NCI-H1092 (cell line): ENCODE measurements around the gene PNMA6F.
"Not testable (repeated sequence)": the region's sequence is repeated elsewhere in the genome, so short reads cannot be mapped to it uniquely, and the experiment has no call there.

ENCODE experiments used
- DNase-seq: peaks from one replicate; lab custom pipeline; 2025; lab: John Stamatoyannopoulos, UW

PNMA6F gene

DNA sequence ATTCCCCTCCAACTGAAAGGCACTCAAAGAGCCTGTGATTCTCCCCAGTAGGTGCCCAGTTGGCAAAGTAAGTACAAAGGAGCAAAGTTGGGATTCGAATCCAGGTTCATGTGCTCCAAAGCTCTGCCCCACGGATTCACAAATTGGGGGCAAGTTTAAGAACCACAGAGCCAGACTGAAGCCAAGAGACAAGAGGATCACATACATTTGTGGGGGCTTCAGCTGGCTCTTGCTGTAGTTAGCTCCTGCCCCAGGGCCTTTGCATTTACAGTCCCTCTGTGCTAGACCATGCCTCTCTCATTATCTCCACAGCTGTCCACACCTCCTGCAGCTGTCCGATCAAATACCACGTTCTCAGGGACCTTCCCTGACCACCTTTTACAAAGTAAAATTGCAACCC lies 18.8 kb downstream of the PNMA6F start:
- no peak for DNase-seq

DNA sequence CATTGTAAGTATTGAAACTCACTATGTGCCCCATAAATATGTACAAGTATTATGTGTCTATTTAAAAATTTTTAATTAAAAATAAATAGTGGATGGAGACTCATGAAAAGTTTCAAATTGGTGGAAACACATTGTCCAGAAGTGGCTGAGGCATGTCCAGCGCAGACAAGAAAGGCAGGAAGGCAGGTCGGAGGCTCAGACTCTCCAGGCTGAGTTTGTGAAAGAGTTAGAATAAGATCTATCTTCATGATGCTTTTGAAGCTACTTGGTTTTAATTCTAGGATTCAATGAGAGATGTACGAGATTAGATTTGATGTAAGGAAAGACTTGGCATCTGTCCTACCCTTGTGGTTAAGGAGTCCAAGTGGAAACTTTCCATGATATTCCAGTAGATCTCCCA lies 19.8 kb downstream of the PNMA6F start:
- DNase-seq, result no peak

DNA sequence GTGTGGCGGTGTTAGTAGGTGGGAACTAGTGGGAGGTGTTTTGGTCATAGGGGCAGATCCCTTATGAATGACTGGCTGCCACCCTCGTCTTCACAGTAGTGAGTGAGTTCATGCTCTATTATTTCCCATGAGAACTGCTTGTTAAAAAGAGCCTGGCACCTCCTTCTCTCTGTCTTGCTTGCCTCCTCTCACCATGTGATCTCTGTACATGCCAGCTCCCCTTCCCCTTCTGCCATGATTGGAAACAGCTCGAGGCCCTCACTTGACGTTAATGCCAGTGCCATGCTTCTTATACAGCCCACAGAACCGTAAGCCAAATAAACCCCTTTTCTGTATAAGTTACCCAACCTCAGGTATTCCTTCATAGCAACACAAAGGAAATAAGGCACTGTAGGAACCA lies 21.7 kb downstream of the PNMA6F start:
- DNase-seq, result no peak

DNA sequence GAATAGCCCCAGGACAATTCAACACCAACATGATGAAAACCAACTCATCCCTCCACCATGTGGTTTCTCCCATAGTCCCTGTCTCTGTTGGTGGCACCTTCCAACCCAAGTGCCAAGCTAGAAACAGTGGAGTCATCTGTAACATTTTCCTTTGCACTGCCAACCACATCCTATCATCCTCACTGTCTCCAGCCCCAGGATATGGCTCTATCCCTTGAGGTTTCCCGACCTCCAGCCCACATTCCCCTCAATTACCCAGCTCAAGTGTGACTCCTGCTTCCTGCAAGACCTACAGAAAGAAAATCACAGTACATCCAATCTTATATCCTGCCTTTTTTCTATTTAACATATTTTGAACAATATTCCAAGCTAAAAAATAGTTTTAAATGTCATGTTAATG lies 24.2 kb downstream of the PNMA6F start:
- no peak for DNase-seq

DNA sequence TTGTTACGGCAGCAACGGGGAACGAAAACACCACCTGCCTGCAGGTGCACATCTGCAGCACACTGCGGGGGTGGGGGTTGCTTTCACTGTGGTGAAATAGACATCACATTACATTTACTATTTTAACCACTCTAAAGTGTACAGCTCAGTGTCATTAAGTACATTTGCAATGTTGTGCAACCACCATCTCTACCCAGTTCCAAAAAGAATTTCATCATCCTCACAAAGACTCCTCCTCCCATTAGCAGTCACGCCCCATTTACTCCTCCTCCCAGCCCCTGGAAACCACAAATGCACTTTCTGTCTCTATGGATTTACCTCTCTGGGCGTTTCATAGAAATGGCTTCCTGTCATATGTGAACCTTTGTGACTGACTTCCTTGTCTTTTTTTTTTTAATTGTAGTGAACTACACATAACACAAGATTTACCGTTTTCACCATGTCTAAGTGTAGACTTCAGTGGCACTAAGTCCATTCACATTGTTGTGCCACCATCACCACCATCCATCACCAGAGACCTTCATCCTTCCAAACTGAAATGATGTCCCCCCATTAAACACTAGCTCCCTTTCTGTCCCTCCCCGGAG lies 28.0 kb downstream of the PNMA6F start:
- not testable (repeated sequence) for DNase-seq

DNA sequence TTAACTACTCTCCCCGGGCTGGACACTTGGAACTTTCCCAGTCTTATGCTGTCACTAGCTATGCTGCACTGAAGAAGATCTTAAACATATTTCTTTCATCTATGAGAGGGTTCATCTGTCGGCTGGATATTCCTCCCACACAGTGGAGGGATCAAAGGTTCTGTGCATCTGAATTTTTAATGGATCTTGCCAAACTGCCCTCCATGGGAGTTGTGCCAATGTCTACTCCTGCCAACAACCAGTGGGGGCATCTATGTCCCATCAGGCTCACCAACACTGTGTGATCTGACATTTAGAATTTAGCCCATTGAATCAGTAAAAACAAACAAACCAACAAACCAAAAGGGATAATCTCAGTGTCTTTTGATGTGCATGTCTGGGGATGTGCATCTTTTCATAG lies 32.8 kb downstream of the PNMA6F start:
- DNase-seq, result not testable (repeated sequence)

DNA sequence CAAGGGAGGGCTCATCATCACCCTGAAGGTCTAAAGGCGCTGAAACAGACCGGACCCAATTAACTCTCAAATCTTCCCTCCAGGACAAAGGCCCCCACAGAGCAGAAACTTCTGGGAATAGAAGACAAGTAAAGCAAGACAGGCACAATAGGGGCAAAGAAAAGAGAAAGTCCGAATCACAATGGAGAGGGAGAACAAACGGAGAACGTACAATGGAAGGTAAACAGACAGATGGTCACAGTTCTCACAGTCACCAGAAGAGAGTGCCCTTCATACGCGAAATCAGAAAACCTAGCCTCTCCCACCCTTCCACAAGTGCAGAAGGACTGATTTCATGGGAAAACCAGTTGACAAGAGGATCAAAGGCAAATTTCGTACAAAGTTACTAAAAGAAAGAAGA lies 35.9 kb downstream of the PNMA6F start:
- not testable (repeated sequence) for DNase-seq

DNA sequence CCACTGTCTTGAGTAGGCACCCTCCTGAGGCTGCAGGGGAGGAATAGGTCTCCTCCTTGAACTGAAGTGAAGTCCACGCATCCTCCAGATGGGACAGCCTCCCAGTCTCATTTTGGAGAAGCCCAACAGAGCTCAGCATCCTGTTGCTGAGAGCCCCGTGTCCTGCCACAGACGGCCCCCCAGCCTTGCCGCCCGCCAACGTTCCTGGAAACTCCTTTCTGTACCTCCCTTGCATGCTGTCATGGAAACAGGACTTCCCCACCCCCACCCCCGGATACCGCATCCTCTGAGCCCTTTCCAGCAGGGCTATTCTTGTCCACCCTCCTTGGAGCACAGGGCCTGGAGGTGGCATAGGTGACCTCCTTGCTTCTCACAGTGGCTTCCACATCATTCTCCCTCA lies 37.6 kb downstream of the PNMA6F start:
- not testable (repeated sequence) for DNase-seq

DNA sequence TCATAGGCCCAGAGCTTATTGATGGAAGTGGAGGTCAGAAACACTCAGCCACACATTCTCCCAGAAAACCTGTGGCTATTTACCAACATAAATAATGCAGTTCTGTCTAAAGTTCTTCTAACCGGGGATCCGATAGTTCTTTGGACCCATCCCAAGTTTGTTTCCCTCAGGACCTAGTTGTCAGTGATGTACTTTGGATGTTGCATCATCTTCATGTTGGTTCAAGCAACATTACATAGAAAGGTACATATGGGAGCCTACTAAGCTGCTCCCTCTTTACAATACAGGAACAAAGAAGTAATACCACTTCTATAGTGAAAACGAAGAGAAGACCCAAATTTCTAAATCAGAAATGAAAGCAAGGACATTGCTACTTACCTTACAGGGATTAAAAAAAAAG lies 39.8 kb downstream of the PNMA6F start:
- not testable (repeated sequence) for DNase-seq

DNA sequence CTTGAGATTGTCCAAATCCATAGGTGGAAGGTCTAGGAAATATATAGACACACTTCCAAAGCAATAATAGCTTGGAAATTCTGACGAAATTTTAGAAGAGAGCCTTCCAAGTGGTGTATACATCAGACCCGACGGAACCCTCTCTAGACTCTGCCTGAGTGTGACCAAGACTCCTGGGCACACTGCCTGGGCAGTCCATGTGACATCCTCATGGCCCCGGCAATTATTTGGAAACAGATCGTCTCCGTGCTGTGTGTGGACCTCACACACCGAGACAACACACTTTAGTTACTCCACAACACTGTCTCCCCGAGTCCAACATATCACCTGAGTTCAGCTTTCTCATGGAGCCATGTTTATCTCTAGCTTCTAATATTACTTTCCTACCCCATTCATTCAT lies 42.3 kb downstream of the PNMA6F start:
- not testable (repeated sequence) for DNase-seq

DNA sequence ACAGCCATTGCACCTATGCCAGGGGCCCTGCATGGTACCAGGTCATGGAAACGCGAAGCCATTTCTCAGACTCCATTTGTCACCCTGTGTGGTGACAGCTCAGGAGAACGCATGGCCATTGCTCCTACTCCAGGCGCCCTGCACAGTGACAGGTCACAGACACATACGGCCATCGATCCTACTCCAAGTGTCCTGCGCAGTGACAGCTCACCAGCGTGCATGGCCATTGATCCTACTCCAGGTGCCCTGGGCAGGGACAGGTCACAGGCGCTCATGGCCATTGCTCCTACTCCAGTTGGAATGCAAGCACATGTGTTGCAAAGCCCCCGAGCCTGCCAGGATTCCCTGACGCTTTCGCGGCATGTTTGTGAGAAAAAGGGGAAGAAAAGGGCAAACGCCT lies 45.5 kb downstream of the PNMA6F start:
- DNase-seq, result not testable (repeated sequence)

DNA sequence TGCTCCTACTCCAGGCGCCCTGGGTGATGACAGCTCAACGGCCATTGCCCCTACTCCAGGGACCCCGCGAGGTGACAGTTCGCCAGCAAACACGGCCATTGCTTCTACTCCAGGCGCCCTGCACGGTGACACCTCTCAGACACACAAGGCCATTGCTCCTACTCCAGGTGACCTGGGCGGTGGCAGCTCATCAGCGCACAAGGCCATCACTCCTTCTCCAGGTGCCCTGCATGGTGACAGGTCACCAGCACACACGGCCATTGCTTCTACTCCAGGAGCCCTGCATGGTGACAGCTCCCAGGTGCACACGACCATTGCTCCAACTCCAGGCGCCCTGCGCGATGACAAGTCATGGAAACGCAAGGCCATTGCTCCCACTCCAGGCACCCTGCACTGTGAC lies 46.1 kb downstream of the PNMA6F start:
- DNase-seq, result not testable (repeated sequence)

DNA sequence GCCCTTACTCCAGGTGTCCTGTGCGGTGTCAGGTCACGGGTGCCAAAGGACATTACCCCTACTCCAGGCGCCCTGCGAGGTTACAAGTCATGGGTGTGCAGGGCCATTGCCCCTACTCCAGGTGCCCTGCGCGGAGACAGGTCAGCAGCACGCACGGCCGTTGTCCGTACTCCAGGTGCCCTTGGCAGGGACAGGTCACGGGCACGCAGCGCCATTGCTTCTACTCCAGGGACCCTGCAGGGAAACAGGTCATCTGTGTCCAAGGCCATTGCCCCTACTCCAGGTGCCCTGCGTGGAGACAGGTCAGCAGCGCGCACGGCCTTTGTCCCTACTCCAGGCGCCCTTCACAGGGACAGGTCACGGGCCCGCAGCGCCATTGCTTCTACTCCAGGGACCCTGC lies 49.0 kb downstream of the PNMA6F start:
- DNase-seq, result not testable (repeated sequence)

DNA sequence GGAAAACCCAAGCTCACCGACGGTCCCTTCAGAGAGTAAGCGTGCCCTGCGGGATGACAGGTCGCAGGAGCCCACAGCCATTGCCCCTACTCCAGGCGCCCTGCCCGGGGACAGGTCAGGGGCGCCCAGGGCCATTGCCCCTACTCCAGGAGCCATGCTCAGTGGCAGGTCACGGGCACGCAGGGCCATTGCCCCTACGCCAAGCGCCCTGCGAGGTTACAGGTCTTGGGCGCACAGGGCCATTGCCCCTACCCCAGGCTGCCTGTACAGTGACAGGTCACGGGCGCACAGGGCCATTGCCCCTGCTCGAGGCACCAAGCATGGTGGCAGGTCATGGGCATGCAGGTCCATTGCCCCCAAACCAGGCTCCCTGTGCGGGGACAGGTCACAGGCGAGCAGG lies 49.5 kb downstream of the PNMA6F start:
- DNase-seq, result not testable (repeated sequence)
